ENCODE measurements around the gene ST6GALNAC5. TPM values are rescaled to one million over a fixed set of nuclear protein-coding genes. Genes with fewer than 3 reads are reported as not detected.

The ST6GALNAC5 gene
- total and polyA plus RNA-seq, 2 donors (not counting 3 experiments of a cell fraction or from before 2014, with no cell fraction given), result not detected

GRCh38 chr1:76919085-76919484, 51.8 kb downstream of the ST6GALNAC5 start:
- CTCF ChIA-PET, result interaction anchor here (0.8 to 1.3 kb wide), 2 partner anchors 15 to 33 kb away, joined by 3 read pairs; no protein-coding TSS in a partner anchor
- H3K36me3 ChIP-seq (ENCODE audit: control insufficient read depth in 2 of 2, extremely low read depth in 1 of 2, insufficient read depth in 2 of 2, low read length in 2 of 2), result no peaks in the 10 kb centered on the region
- BruUV-seq (replicated peaks), result no TSS peak
- no peak overlapping the region for H2AFZ ChIP-seq (ENCODE audit: low read depth, low read length)
- no peaks in the 10 kb centered on the region for H3K79me2 ChIP-seq (ENCODE audit: control insufficient read depth, insufficient read depth, low read length)
- H3K27me3 ChIP-seq (ENCODE audit: control insufficient read depth in 2 of 2, insufficient read depth in 2 of 2, low read length in 2 of 2), result peaks cover 0 to 1% of the 10 kb centered on the region in 2 experiments
- no peak for FAIRE-seq
- intact Hi-C loops (cut with micrococcal nuclease) (no loop called here), dilution Hi-C loops (cut with MboI; ENCODE audit: extremely low pct_ligation_motif_present, low sequenced_read_pairs) (no loop called here)
- no peaks in the 10 kb centered on the region for H3K9me3 ChIP-seq (replicated peaks; ENCODE audit: control insufficient read depth, insufficient read depth, low read length)
- no peaks in the 10 kb centered on the region for H3K4me1 ChIP-seq (ENCODE audit: control insufficient read depth, extremely low read depth, insufficient read depth, low read length)
- H3K9me1 ChIP-seq (replicated peaks; ENCODE audit: control insufficient read depth, extremely low read depth, insufficient read depth, low read length), result no peaks in the 10 kb centered on the region
- TF ChIP-seq POLR2A (IDR thresholded peaks at IDR 0.05; ENCODE audit: low read depth, low read length), result no peak
- no peak for TF ChIP-seq MAX (IDR thresholded peaks at IDR 0.05; ENCODE audit: insufficient read depth, insufficient read length)
- TF ChIP-seq POLR2AphosphoS5 (IDR thresholded peaks at IDR 0.05; ENCODE audit: insufficient read depth, low read depth, low read length), result no peak
- TF ChIP-seq CTCF (IDR thresholded peaks at IDR 0.05; ENCODE audit: extremely low read depth in 1 of 2, insufficient read depth in 1 of 2, low read depth in 1 of 2, low read length in 2 of 2), result no peak
- TF ChIP-seq FOS (IDR thresholded peaks at IDR 0.05; ENCODE audit: borderline replicate concordance, insufficient read depth, low read length), result no peak
- no peak for TF ChIP-seq MYC (IDR thresholded peaks at IDR 0.05; ENCODE audit: low read depth, low read length)
- TF ChIP-seq JUN (IDR thresholded peaks at IDR 0.05; ENCODE audit: borderline replicate concordance, insufficient read depth, insufficient read length, low read depth), result no peak
- TF ChIP-seq EZH2 (IDR thresholded peaks at IDR 0.05; ENCODE audit: borderline replicate concordance, low read depth, low read length, severe bottlenecking), result no peak
- no peak for TF ChIP-seq GATA2 (IDR thresholded peaks at IDR 0.05; ENCODE audit: insufficient read depth, insufficient read length, low read depth, low read length)
- POLR2A ChIA-PET, result no interaction called here
- no peak overlapping the region for H3K27ac ChIP-seq (ENCODE audit: insufficient read depth, low read depth, low read length)
- no peak overlapping the region for H3K4me2 ChIP-seq (ENCODE audit: insufficient read depth, low read length)
- H3K4me3 ChIP-seq (replicated peaks in 1 of 3; ENCODE audit: insufficient read depth in 1 of 3, low read depth in 1 of 3, low read length in 3 of 3), result no peak overlapping the region
- DNase-seq (ENCODE audit: low read depth, low spot score), result no peak
- no peaks in the 10 kb centered on the region for H4K20me1 ChIP-seq (replicated peaks; ENCODE audit: control insufficient read depth, extremely low read depth, insufficient read depth, low read length)
- H3K9ac ChIP-seq (replicated peaks; ENCODE audit: extremely low read depth, insufficient read depth, low read length), result no peak overlapping the region

Measured in endothelial cell of umbilical vein (primary cell).